NCI-H524 (cell line): ENCODE measurements around the gene ZSWIM4.

Experiments
- DNase-seq, 2 experiments: peaks; one replicate each; lab custom pipeline; 2025; lab: John Stamatoyannopoulos, UW

Gene ZSWIM4

DNA sequence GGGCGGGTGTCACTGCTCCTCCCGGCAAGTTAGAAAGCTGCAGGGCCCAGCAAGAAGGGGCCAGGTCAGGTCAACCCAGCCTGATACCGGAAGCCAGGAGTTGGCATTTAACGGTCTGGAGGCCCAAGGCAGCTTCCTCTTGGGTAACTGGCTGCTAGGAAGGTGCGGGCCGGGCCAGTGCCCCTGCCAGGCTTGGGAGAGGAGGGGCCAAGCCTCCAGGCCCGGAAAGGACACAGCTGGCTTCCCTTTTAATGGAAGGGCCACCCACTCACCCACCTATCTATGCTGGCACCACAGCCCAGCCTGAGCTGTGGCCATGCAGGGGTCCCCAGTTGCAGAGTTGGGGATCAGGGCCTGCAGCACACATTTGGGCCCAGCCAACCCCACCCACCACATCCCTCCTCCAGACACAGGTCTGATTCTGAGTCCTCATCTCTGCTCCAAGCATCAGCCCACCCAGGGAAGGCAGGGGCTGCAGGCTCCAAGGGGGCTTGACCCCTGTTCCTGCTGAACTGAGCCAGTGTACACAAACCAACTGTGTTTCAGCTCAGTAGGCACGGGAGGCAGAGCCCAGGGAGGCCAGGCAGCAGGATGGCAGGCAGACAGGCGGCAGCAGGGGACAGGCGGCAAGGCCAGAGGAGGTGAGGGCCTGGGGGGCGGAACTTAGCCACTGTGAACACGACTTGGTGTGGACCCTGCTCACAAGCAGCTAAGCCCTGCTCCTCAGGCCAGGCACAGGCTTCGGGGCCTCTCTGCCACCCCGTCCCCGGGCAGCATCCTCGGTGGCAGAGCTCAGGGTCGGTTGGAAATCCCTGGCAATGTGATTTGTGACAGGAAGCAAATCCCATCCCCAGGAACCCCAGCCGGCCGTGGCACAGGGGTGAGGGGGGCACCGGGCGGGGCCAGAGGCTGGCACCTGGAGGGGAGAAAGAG lies 40.8 kb downstream of the ZSWIM4 start:
- no peak for DNase-seq

DNA sequence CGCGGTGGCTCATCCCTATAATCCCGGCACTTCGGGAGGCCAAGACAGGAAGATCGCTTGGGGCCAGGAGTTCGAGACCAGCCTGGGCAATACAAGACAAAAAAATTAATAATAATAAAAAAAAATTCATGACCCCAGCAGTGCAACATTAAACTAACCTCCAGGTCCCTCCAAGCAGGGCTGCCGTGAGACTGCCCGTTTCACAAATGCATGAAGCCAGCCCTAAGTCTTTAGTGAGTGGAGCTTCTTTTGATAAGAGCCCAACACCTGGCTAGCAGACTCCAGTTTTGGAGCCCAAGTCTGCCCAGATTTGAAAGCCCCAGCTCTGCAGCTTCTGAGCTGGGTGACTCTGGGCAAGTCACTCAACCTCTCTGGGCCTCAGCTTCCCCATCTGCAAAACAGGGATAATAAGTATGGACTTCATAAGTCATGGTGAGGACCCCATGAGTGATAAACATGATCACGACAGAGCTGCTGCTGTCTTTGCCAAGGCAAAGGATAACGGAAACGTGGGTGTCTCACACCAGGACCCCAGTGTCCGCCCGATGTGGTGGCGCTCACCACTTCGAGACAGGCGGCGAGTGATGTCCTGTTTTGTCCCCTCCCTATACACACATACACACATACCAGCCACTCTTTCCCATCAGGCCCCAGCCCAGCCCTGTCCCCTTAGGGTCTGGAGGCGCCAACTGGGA lies 43.3 kb downstream of the ZSWIM4 start:
- DNase-seq: no peak

DNA sequence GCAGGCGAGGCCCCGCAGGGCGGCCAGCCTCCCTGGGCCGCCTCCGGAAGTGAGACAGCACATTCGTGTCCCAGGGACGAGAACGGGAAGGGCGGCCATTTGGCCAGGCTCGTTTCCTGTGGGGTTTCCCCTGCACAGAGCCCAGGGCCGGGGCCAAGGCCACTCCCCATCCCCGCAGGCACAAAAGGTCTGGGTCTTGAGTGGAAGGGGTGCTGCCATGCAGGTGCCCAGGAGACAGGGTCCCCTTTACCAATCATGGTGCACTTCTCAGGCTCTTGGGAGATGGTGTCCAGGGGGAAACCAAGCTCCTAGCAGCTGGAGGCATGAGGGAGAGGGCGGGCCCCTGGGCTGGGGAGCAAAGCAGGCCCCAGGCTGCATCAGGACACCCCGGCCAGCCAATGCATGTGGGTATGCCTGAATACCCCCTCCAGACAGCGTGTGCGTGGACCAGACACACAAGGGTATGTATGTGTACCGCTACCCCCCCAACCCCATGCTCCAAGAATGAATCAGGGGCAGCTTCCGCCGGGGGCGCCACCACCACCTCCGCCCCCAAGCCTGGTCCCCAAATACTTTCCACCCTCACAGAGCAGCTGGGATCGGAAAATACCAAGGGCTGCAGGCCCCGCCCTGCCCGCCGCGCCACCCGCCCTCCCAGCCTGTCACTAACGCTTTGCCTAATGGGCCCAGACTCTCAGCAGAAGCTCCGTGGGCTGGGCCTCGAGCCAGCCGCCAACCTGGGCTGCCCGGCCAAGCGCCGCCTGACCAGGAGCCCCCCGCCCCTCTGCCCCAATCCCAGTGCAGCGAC lies 44.1 kb downstream of the ZSWIM4 start:
- peak in 1 of 2 experiments; percentile 29 for DNase-seq

DNA sequence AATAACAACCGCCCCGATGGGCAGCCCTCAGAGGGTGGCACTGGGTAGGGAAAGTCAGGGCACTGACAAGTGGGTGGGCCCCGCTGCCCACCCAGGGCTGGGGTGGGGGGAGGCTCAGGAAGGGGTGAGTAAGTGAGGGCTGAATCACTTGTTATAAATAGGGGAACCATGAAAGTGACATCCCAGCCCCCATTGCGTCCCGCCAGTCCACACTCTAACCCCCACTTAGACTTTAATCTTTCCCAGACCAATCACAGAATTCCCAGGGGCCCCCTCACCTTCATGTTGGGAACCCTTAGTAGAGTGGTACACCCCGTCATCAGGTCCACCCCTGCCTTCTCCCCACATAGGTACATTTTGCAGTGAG lies 44.7 kb downstream of the ZSWIM4 start:
- DNase-seq: no peak

DNA sequence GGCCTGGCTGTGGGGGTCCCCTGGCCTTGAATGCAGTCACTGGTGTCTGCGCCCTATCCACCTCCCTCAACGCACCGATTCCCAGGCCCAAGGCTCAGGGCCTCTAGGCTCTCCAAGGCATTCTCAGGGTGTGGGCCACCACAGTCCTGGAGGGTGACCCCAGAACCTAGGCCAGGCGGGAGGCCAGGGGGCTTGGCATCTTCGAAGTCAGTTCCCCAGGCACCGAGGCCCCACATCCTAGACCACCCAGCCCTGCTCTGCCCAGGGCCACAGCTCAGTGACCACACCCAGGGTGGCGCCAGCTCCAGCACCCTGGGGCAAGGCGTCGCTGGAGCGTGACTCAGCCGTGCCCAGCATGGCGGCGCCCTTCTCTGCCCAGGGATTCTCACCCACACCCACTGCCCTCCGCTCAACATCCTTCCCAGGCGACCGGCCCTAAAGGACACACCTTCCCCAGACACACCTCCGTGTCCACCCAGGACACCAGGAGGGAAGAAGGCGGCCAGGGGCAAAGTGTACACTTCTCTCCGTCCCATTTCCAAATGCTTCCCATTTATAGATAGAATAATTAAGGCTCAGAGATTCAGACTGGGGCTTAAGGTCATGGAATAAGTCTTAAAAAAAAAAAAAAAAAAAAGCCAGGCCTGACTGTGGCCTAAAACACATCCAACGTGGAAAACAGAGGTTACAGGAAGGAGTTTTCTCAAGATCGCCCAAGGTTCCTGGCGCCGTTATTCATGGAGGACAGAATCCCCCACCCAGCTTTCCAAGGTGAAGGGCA lies 45.3 kb downstream of the ZSWIM4 start:
- DNase-seq: no peak

DNA sequence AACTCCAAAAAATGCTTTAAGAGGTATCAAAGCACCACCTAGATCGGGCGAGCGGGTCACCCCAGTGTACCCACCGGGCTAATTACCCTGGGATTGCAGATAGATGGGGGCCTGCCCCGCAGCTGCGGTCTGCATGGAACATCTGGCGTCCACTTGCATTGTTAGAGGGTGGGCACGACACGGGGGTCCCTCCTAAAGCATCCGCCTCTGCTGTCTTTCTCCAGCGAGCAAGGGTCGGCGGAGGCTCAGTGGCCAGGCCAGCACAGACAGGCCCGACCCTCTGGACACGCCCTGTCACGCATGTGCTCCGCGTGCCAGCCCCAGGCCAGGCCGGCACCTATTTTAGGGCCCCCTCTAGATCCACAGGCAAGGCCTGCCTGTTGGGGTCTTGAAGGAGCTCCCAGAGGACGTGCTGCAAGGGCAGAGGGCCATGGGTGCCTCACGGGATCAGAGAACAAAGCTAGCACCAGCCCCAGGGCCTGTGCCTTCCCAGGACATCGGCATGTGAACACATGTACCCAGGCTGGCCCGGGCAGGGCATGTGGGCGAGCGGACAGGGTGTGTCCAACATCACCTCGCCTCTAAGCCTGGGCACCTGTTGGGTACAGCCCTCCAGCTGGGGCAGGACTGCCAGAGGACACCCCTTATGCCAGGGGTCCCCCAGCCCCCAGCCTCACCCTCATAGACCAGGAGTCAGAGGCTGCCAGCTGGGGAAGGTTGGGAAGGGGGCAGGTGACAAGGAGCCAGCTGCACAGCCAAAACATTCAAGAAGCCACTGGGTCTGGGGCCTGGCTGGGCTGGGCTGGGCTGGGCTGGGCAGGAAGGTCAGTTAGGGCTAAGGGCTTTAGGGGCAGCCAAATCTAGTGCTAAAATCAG lies 46.1 kb downstream of the ZSWIM4 start:
- DNase-seq: no peak

DNA sequence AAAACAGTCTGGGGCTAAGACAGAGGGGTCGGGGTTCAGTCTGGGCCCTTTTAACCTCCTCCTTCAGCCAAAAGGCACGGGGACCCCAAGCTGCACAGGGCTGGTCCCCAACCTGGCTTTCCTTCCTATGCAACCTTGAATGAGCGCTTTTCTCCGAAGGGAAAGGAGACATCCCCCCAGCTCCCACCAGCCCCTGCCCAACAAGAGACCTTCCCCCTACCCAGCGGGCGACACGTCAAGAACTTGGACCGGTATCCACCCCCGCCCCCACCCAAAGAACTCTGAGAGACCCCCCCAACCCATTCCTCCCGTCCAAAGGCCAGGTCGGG lies 46.7 kb downstream of the ZSWIM4 start:
- DNase-seq: no peak

DNA sequence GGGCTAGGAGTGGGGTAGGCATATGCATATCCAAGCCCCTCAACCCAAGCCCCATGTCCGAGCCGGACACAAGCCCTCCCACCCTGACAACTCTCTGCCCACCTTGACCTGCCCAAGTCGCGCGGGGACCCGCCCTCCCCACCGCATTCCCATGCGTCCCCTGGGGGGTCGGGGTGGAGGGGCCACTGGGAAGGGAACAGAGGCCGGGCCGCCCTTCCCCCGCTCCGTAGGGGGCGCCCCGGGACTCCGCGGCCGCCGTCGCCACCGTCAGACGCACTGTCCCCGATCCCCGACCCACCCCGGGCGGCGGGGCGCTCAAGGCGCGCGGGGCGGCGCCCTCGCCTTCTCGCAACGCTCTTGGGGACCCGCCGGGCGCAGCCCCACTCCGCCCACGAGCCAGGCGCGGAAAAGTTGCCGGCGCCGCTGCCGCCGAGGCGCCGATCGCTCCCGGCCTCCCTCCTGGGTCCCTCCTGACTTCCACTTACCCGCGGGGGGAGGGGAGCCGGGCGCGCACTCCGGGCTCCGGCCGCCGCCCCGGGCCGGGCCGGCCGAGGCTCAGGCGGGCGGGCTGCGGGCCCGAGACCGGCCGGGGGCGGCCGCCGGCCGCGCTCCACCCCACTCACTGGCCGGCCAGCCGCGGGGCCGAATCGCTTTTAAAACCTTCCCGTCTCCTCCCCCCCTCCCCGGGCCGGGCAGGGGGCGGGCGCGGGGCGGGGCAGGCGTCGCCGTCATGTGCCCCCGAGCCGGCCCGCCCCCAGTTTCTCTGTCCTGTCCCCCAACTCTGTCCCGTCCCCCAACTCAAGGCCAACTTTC lies 47.3 kb downstream of the ZSWIM4 start:
- DNase-seq: no peak

DNA sequence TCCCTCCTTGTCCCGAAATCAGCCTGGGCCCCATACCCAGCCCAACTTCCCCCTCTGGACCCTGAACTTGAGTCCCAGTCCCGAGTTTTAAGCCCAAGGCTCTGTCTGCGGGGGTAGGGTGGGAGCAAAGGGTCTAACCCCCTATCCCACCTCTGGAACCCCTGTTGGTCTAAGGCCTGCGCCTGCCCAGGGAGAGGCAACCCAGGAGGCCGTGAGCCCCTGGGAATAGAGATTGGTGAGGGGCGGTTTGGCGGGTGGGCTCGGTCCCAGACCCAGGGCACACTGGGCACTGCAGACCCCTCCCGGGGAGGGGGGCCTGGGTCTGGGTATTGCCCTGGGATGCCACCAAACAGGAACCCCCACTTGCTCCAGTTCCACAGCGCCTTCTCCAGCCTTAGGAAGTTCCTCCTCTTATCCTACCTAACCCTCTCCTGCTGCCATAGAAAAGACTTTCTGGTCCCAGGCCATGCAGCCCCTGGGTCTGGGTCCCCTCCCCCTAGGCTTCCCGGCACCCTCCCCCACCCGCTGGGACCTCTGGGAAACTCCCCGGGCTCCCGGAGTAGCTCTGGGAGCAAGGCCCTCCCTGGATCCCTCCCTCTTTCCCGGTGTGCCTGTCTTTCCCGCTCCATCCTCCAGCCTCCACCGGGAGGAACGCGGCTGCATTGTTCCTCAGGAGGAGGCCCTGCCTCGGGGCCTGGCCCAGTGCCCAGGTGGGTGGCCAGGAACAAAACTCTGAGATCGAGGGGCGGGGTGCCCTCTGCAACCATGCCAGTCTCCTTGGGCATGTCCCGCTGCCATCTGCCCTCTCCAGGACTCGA lies 48.1 kb downstream of the ZSWIM4 start:
- DNase-seq: no peak

DNA sequence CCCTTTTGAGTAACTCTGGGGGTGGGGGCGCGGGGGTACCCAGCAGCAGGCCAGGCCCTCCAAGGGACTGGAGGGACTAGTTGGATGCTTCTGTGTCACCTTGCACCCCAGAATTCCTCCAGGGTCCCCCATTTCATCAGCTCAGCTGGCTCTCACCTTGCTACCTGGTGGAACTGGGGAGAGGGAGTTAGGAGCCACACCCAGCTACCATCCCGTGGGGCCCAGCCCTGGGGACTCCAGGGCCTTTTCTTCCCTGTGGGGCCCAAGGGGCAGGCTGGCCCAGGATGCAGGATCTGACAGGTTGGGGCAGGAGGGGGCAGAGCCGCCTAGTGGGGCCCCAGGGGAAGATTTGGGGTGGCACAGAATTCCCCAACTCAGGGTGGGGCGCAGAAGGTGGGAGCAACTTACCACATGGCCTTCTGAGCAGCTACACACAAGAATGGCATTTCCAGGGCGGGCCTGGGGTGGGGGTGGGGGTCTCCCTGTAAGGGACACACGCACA lies 48.9 kb downstream of the ZSWIM4 start:
- DNase-seq: no peak

DNA sequence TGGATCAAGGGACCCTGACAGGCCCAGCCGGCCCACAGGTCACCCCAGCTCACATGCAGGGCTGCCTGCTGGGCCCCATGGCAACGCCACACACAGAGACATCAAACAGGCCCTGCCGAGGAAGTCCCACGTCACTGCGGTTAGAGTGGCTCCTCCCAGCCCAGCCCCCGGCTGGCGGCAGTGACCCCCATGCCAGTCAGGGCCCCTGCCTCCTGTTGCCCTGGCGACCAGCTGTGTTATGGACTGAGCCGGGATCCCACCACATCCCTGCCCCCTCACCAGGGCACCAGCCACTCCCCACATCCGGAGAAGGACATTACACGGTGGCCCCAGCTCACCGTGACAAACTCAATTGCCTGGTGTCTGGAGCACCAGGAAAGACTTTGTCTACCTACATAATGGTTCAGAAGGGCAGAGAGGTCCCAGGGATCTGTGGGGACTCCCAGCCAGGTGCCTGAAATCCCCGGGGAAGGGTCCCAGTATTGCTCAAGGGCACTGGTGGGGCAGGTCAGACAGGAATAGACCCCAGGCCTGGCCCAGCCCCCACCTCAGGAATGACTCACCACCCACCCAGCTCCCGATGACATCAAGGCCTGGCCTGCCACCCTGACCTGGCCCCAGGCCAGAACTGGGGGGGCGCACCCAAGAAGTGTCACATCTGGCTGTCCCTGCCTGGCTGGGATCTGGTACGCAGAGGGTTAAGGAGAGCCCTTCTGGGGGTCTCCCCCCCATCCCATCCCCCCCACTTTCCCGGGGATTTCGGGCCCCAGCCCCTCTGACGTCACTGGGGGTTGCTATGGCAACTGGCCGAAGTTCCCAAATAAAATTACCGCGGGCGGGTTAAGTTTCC lies 51.5 kb downstream of the ZSWIM4 start:
- DNase-seq: peak; percentile 40 to 59

DNA sequence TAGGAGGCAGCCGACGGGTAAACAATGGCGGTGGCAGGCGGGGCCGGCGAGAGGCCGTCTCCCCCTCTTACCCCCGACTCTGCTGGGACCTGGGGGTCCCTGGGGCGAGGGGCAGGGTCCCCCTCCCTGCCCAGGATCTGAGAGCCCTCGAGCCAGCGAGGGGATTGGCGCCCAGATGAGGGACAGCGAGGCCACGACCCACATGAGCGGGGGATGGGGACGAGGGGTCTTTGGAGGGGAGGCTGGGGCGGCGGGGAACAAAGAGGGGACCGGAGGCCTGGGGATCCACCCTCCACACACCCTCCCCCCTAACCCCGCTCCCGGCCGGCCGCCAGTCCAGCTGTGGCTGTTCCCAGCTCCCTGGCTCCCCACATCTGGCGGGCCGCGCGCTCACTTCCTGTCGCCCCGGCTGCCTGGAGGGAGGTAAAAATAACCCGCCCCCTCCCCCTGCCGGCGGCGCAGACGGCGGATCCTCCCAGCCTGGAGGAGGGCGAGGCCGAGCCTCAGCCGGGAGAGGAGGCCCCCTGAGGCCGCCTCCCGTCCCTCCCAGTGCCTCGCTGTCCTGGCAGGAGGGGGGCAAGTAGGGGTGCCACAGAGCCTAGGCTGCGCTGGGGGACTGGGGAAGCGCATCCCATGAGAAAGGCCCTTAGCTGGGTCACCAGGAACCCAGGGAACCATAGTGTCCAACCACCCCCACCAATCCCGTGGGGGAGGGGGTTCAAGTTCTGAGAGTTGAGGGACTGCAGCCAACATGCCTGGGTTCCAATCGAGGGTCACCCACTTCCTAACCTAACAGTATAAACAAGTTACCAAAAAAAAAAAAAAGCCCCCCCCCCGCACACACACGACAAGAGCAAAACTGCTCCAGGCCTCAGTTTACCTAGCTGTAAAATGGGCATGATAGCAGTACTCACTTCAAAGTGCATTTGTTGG lies 52.4 kb downstream of the ZSWIM4 start:
- peak; percentile 58 to 63 for DNase-seq

DNA sequence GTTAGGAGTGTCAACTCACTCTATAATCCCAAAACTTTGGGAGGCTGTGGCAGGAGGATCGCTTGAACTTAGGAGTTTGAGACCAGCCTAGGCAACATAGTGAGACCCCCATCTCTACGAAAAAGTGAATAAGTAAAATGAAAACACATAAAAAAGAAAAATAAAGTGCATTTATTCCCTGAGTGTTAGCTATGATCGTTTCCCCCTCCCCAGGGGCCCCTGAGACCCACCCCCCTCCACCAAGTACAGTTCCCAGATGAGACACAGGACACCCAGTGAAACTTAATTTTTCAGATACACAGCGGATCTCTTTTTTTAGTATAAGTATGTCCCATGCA lies 53.1 kb downstream of the ZSWIM4 start:
- DNase-seq: no peak

DNA sequence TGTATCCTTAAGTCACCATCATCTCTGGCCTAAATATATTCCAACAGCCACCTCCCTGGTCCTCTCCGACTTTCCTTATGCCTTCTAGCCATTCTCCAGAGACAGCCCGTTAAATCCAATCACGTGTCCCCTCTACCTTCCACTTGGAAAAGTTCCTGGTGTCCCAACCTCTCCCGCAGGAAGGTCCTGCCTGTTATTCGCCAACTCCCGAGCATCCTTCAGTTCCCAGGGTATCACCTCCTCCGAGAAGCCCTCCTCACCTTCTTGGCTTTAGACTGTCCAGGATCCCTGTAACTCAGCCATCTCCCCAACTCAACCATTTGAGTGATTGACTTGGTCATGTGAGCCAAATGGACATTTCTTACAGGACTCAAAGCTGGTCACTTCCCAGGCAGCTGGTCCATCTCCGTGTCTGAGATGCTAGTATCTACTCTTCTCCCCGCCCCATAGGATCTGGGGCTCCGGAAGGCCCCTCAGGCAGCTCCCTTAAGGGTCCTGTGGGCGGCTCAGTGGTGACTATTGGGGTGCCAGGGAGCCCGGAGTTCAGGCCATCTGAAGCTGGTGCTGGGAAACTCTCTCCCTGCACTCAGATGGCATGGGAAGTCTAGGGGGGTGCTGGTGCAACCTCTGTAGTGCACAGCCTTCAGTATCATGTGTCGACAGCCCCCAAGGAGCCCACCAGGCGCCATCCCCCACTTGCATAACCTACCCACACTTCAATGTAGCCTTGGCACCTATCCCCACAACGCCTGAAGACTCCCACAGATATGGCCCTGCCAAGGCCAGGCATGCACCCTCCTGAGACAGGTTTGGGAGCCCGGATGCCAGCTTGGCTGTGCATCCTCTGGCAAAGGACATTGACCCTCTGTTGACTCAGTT lies 53.8 kb downstream of the ZSWIM4 start:
- no peak for DNase-seq

DNA sequence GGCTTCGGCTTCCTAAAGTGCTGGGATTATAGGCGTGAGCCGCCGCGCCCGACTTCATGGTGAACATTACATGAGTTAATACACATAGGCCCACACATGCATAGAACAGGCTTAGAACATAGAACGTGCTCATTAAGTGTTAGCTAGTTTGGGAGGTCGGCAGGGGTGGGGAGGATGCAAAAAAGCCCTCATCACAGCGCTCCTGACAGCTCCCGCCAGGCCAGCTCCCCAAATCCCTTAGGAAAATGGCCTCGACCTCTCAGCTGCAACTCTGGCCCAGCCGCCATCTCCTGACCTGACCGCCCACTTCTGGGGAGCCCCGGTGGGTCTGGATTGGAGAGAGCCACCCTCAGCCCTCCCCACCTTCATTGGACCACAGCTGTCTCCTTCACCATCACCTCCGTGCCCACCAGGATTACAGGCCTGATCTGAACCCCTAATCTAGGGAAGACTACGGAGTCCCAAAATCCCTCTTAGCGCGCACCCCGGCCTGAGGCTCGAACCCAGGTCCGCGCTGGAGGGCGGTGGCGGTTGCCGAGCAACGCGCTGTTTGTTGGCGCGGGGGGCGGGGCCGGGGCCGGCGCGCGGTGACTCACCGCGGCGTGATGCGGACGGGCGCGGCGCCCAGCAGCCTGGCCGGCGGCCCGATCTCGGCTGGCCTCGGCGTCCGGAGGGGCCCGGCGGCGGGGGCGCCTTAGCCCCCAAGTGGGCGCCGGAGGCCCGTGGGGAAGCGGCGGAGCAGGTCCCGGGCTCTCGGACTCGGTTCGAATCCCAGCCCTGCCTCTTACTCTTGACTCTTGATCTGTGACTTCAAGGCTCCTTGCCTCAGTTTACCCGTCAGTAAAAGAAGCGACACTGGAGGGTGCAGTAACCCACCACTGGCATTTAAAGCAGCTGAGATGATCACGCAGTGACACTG lies 55.0 kb downstream of the ZSWIM4 start:
- peak in 1 of 2 experiments; percentile 30 for DNase-seq
